T-helper 2 cell (primary cell): ENCODE results near the gene PRSS3.
"Not testable (repeated sequence)": the region's sequence is repeated elsewhere in the genome, so short reads cannot be mapped to it uniquely, and the experiment has no call there.

ENCODE experiments used
- DNase-seq, 5 experiments: peaks; one replicate each; pipeline versions ENCODE4 v3.0.0 to v3.0.0-alpha.2; 2012 to 2022

Gene PRSS3

GRCh38 chr9:33786681-33787080 lies 8.7 kb upstream of the PRSS3 start:
- DNase-seq = no peak

GRCh38 chr9:33787839-33788238 lies 7.5 kb upstream of the PRSS3 start:
- DNase-seq = no peak

- DNase-seq = not testable (repeated sequence)
These were observed 5.9 kb upstream of the PRSS3 start for GRCh38 chr9:33789429-33789828.

GRCh38 chr9:33791117-33791516 lies 4.2 kb upstream of the PRSS3 start:
- DNase-seq = no peak

- not testable (repeated sequence) for DNase-seq
These were observed 1.9 kb upstream of the PRSS3 start for GRCh38 chr9:33793496-33793895.

- peak in 1 of 5 experiments; percentile 22 for DNase-seq
These were observed 801 bp upstream of the PRSS3 start for GRCh38 chr9:33794560-33794959.

- DNase-seq = no peak
These were observed 458 bp downstream of the PRSS3 start for GRCh38 chr9:33795819-33796218.

- not testable (repeated sequence) for DNase-seq
These were observed 1.3 kb downstream of the PRSS3 start for GRCh38 chr9:33796679-33797078.

GRCh38 chr9:33797837-33798236 lies 2.5 kb downstream of the PRSS3 start:
- DNase-seq = no peak

- no peak for DNase-seq
These were observed 3.2 kb downstream of the PRSS3 start for GRCh38 chr9:33798545-33798944.

GRCh38 chr9:33799928-33800704 lies 4.8 kb downstream of the PRSS3 start:
- DNase-seq = no peak

GRCh38 chr9:33800886-33801285 lies 5.5 kb downstream of the PRSS3 start:
- DNase-seq = no peak

GRCh38 chr9:33801943-33802500 lies 6.7 kb downstream of the PRSS3 start:
- DNase-seq = not testable (repeated sequence)

- DNase-seq = not testable (repeated sequence)
These were observed 8.8 kb downstream of the PRSS3 start for GRCh38 chr9:33804196-33804595.

- DNase-seq = not testable (repeated sequence)
These were observed 11.8 kb downstream of the PRSS3 start for GRCh38 chr9:33807156-33807555.

- not testable (repeated sequence) for DNase-seq
These were observed 13.6 kb downstream of the PRSS3 start for GRCh38 chr9:33808979-33809322.

GRCh38 chr9:33809506-33809905 lies 14.1 kb downstream of the PRSS3 start:
- DNase-seq = no peak

GRCh38 chr9:33813712-33814641 lies 18.6 kb downstream of the PRSS3 start:
- peak in 2 of 5 experiments; percentile 38 to 65 for DNase-seq

- no peak for DNase-seq
These were observed 20.4 kb downstream of the PRSS3 start for GRCh38 chr9:33815781-33816180.

GRCh38 chr9:33816327-33817252 lies 21.2 kb downstream of the PRSS3 start, which contains the start of gene UBE2R2:
Gene UBE2R2 (plus strand): TSS chr9:33817160. CDS start chr9:33817758, 598 bp downstream.
- peak; percentile 88 to 97 (median 91) for DNase-seq

- peak; percentile 25 to 81 (median 36) for DNase-seq
These were observed 22.2 kb downstream of the PRSS3 start for GRCh38 chr9:33817327-33818166.
